Thyroid gland (tissue), 4 donors: ENCODE measurements around the gene MAPRE2. TPM values are rescaled to one million over a fixed set of nuclear protein-coding genes. Genes with fewer than 3 reads are reported as not detected.

Experiments
- DNase-seq, 2 donors: peaks; one replicate each; pipeline ENCODE4 v3.0.0-alpha.2; 2019
- H3K27ac ChIP-seq, 3 donors: fragments of 200-600 bp; sonication (generic); 1 replicate in 2 of 3; 2 replicates in 1 of 3; pipeline ENCODE4 v1.5.1; 2016 to 2019; ENCODE audit warnings: mild to moderate bottlenecking in 1 of 3, moderate library complexity in 1 of 3
- H3K27me3 ChIP-seq: fragments of 200-600 bp; sonication (generic); one replicate; pipeline ENCODE4 v1.5.1; 2019
- H3K36me3 ChIP-seq, 2 donors: fragments of 200-600 bp; sonication (generic); one replicate each; pipeline ENCODE4 v1.5.1; 2016 to 2019
- H3K4me1 ChIP-seq, 2 donors: fragments of 200-600 bp; sonication (generic); one replicate each; pipeline ENCODE4 v1.5.1; 2017 to 2019
- H3K4me3 ChIP-seq, 3 donors: fragments of 200-600 bp; sonication (generic); replicated peaks in 1 of 3; 1 replicate in 2 of 3; 2 replicates in 1 of 3; pipeline ENCODE4 v1.5.1; 2016; ENCODE audit warnings: mild to moderate bottlenecking in 1 of 3
- H3K9me3 ChIP-seq: fragments of 200-600 bp; sonication (generic); one replicate; pipeline ENCODE4 v1.5.1; 2017
- CTCF ChIP-seq, 6 experiments: fragments of 200-600 bp in 3 of 6; fragments of 450-650 bp in 3 of 6; sonication (generic) in 3 of 6; IDR thresholded peaks; one replicate each; pipeline ENCODE4 v1.5.1; 2016 to 2019; ENCODE audit warnings: antibody characterized with exemption in 6 of 6, mild to moderate bottlenecking in 2 of 6, inconsistent platforms in 1 of 6, moderate library complexity in 1 of 6
- POLR2A ChIP-seq, 2 donors: fragments of 450-650 bp; IDR thresholded peaks; one replicate each; pipeline ENCODE4 v1.6.1; 2017; ENCODE audit warnings: antibody characterized with exemption in 2 of 2, mild to moderate bottlenecking in 2 of 2, moderate library complexity in 1 of 2
- WGBS, 2 donors: methylation state at CpG; one replicate each; pipeline ENCODE4 v1.1.5; 2017; 5-methylcytosine and 5-hydroxymethylcytosine counted together
- intact Hi-C: fragments of 100-400 bp; cut with DNase I; formaldehyde crosslinking; loops from one replicate; pipeline ENCODE4 v1.15.1; 2023
- total RNA-seq, 4 donors: library from RNA; depleted of rRNA; stranded (reverse); fragments of >200 nt; gene quantifications; one replicate each; pipeline ENCODE4 v1.2.3, GENCODE V29; 2016

MAPRE2 gene
- total RNA-seq, 4 donors from 2014 or later: 22.6 to 38.1 (median 28.8) TPM

- H3K4me1 ChIP-seq: peaks cover 22 to 23% of the 10 kb centered on the region in 2 donors
- no peaks in the 10 kb centered on the region for H3K27me3 ChIP-seq
- no peaks in the 10 kb centered on the region for H3K36me3 ChIP-seq
- intact Hi-C loops: no loop called here
- peak overlapping the region in 1 of 3 donors; percentile 31 for H3K27ac ChIP-seq
- H3K4me3 ChIP-seq: no peak overlapping the region
- 58 to 66% methylated on average over 3 of the region's 3 CpGs for WGBS, 2 donors
- no peaks in the 10 kb centered on the region for H3K9me3 ChIP-seq
- no peak for DNase-seq
- TF ChIP-seq POLR2A (IDR thresholded peaks at IDR 0.05) (no peak), CTCF (IDR thresholded peaks at IDR 0.05) (no peak)
Measured at GRCh38 chr18:35030277-35030989, 10.8 kb upstream of the MAPRE2 start.

- intact Hi-C loops: no loop called here
- no peaks in the 10 kb centered on the region for H3K9me3 ChIP-seq
- no peak overlapping the region for H3K27ac ChIP-seq
- DNase-seq: no peak
- H3K27me3 ChIP-seq: no peaks in the 10 kb centered on the region
- H3K36me3 ChIP-seq: no peaks in the 10 kb centered on the region
- H3K4me3 ChIP-seq: no peak overlapping the region
- 76 to 79% methylated on average over 1 of the region's 1 CpG for WGBS, 2 donors
- TF ChIP-seq CTCF (IDR thresholded peaks at IDR 0.05) (no peak), POLR2A (IDR thresholded peaks at IDR 0.05) (no peak)
- H3K4me1 ChIP-seq: peaks cover 6 to 9% of the 10 kb centered on the region in 2 donors
Measured at GRCh38 chr18:35032113-35032512, 9.1 kb upstream of the MAPRE2 start.

- Histone ChIP-seq H3K27me3 (no peaks in the 10 kb centered on the region), H3K27ac (no peak overlapping the region), H3K4me1 (peaks cover 4 to 6% of the 10 kb centered on the region in 2 donors), H3K36me3 (no peaks in the 10 kb centered on the region), H3K4me3 (no peak overlapping the region), H3K9me3 (no peaks in the 10 kb centered on the region)
- 87 to 97% methylated on average over 1 of the region's 1 CpG for WGBS, 2 donors
- intact Hi-C loops: no loop called here
- TF ChIP-seq POLR2A (IDR thresholded peaks at IDR 0.05): no peak
- no peak for TF ChIP-seq CTCF (IDR thresholded peaks at IDR 0.05)
- no peak for DNase-seq
Measured at GRCh38 chr18:35038029-35038428, 3.2 kb upstream of the MAPRE2 start.

GRCh38 chr18:35038881-35039491 is 2.2 kb upstream of the MAPRE2 start:
- intact Hi-C loops: no loop called here
- TF ChIP-seq CTCF (IDR thresholded peaks at IDR 0.05): no peak
- no peak for TF ChIP-seq POLR2A (IDR thresholded peaks at IDR 0.05)
- Histone ChIP-seq H3K4me1 (peaks cover 4 to 7% of the 10 kb centered on the region in 2 donors), H3K36me3 (no peaks in the 10 kb centered on the region), H3K4me3 (no peak overlapping the region), H3K27me3 (no peaks in the 10 kb centered on the region), H3K27ac (no peak overlapping the region), H3K9me3 (no peaks in the 10 kb centered on the region)
- no peak for DNase-seq
- WGBS, 2 donors: 88 to 92% methylated on average over 2 of the region's 2 CpGs

- peaks cover 10 to 17% of the 10 kb centered on the region in 2 donors for H3K4me1 ChIP-seq
- peak overlapping the region; percentile 12 to 83 (median 76) for H3K27ac ChIP-seq
- TF ChIP-seq CTCF (IDR thresholded peaks at IDR 0.05) (no peak), POLR2A (IDR thresholded peaks at IDR 0.05) (no peak)
- H3K9me3 ChIP-seq: no peaks in the 10 kb centered on the region
- H3K4me3 ChIP-seq: peak overlapping the region in 1 of 3 donors; percentile 62
- intact Hi-C loops: no loop called here
- no peak for DNase-seq
- no peaks in the 10 kb centered on the region for H3K27me3 ChIP-seq
- no peaks in the 10 kb centered on the region for H3K36me3 ChIP-seq
Measured at GRCh38 chr18:35040638-35040987, 600 bp upstream of the MAPRE2 start.
